GM18498 (cell line): ENCODE results near the gene UGT1A8.

ENCODE experiments used
- ATAC-seq: cut with Tn5 transposase; IDR thresholded peaks from one replicate; pipeline ENCODE4 v1.9.1; 2021; ENCODE audit warnings: mild to moderate bottlenecking, moderate library complexity; ENCODE audit not compliant: unreplicated experiment

The UGT1A8 gene

GRCh38 chr2:233794128-233794658 lies 176.8 kb downstream of the UGT1A8 start:
- no peak for ATAC-seq

GRCh38 chr2:233795735-233796171 lies 178.3 kb downstream of the UGT1A8 start:
- no peak for ATAC-seq

- ATAC-seq = no peak
These were observed 178.8 kb downstream of the UGT1A8 start for GRCh38 chr2:233796254-233796653.

- no peak for ATAC-seq
These were observed 181.1 kb downstream of the UGT1A8 start for GRCh38 chr2:233798335-233799086.

GRCh38 chr2:233799087-233799665 lies 181.7 kb downstream of the UGT1A8 start:
- no peak for ATAC-seq

GRCh38 chr2:233799716-233800115 lies 182.3 kb downstream of the UGT1A8 start:
- ATAC-seq = no peak

DNA sequence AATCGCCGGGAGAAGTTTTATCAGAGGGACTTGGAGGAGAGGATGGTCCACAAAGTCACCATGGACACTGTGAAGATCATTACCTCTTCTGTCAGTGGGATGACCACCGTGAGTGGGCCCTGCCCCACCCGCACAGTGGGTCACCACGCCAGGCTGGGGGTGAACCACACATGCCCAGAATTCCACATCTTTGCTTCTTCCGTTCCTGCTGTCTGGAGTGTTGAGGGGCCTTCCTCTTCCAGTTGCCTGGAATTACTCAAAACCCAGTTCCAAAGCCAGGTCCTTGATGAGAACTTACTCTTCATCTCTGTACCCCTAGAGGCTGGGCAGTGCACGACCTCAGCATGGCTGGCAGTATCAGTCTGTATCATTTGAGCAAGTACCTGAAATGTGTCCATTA lies 182.8 kb downstream of the UGT1A8 start:
- ATAC-seq = no peak

- ATAC-seq = no peak
These were observed 184.1 kb downstream of the UGT1A8 start for GRCh38 chr2:233801357-233802131.

GRCh38 chr2:233802132-233802815 lies 184.8 kb downstream of the UGT1A8 start:
- ATAC-seq = no peak

DNA sequence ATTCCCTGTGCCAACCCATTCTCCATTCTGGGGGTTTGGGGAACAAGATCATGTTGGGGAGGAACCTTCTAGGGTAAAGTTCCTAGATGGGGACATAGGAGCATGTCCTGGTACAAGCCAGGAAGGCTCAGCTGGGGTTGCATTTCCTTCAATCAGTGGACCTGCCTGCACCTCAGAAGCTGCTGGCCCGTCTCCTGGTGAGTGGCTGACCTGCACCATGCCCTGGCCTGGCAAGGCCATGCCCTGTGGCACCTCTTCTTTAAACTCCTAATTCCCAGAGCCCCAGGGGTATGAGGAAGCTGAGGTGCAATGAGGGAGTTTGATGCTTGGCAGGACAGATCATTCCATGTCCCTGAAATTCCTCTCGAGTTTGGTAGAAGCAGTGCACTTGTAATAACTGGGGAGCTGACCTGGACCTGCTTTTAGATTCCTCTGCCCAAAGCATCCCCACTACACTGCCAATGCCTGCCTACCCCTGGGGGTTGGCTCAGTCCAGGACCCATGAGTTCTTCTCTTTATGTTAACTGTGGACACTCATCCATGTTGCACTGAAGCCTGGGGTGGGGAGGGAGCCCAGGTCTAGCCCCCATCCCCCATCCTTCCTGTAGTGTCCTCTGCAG lies 186.0 kb downstream of the UGT1A8 start:
- ATAC-seq = no peak

DNA sequence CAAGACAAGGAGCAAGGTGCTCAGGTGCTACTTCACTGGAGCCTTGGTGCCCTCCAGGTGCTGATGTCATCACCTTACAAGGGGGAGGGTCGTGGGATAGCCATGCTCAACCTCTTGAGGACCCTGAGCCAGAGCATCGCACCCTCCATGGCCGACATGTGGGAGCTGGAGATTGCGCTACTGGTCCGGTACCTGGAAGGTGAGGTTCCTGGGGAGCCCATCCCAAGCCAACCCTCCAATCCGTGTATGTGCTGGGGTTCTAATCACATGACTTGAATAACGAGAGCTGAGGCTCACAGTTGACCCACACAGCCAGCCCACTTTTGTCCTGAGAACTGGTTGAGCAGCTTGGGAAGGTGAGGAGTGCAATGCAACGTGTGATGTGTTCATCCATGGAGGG lies 186.6 kb downstream of the UGT1A8 start:
- ATAC-seq = no peak

GRCh38 chr2:233807215-233807865 lies 189.9 kb downstream of the UGT1A8 start:
- no peak for ATAC-seq

DNA sequence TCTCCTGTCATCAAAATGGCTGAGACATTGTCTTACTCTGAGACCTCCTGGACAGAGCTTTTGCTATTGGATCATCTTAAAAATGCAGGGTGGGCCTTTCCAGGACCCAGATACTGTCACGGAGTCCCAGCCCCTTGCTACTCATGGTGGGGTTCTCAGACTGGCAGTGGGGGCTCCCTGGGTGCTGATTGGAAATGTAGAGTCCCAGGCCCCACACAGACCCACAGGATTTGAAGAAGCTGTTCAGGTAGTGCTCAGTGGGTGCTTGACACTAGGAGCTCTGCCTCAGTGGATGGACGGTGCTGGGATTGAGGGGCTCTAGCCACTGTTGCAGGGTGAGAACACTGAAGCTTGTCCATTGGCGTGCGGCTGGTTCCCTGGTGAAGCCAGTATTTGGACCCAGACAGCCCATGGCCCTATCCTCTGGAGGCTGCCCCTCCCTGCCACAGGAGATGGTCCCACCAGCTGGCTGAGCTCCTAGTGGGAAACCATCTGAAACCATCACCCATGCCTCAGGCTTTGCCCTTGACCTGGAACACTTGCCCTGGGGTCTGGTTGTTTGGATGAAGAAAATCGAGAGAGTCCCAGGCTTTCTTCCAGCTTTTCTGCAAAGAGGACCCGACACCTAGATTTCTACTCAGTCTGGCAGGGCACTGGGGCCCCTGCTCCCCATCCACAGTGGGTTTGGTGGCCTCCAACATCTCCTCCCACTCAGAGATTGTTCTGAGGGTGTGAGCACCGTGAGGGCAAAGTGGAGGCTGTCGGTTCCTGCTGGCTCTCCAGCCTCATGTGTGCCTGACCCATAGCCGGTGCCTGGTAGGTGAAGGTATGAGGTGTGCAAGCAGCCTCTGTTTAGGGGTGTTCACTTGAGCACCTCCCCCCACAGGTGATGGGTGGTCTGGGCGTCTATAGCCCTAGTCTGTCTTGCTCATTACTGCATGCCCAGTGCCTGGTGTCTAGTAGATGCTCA lies 190.8 kb downstream of the UGT1A8 start:
- ATAC-seq = no peak

DNA sequence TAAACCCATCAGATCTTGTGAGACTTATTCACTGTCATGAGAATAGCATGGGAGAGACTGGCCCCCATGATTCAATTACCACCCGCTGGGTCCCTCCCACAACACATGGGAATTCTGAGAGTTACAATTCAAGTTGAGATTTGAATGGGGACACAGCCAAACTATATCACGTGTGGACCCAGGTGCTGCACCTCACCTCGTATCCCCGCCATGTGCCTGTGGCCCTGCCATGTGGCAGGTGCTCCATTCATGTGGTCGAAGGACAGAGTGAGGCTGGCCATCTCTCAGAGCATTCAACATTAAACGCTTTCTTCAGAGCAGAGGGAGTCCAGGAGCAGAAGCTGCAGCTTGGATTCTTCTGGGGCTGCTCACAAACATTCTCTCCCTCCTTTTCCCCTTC lies 193.0 kb downstream of the UGT1A8 start:
- no peak for ATAC-seq

DNA sequence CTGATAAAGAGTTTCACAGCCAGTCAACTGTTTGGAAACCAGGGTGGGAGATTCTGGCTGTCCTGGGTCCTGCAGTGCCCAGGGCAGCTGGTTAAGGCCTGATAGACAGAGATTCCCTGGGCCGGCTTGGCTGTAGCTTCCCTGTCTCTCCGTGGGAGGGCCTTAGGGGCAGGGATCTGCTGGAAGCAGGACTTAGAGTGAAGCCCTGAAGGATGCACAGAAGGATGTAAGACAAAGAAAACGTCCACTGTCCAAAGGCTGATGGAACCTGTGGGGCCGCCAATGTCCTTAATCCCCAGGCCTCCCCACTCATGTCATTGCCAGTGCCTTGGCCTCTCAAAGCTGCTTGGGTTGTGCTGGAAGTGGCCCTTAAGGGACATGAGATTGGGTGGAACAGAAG lies 193.7 kb downstream of the UGT1A8 start:
- no peak for ATAC-seq

- no peak for ATAC-seq
These were observed 194.3 kb downstream of the UGT1A8 start for GRCh38 chr2:233811732-233812131.

- no peak for ATAC-seq
These were observed 196.0 kb downstream of the UGT1A8 start for GRCh38 chr2:233813236-233814055.
